Measurements from ENCODE around the gene COL5A1. TPM values are rescaled to one million over a fixed set of nuclear protein-coding genes. Genes with fewer than 3 reads are reported as not detected.
"Not testable (repeated sequence)": the region's sequence is repeated elsewhere in the genome, so short reads cannot be mapped to it uniquely, and the experiment has no call there.

Gene COL5A1
- total RNA-seq, 1 experiment from 2014 or later = 10.1 TPM

GRCh38 chr9:134709512-134710270 is 68.1 kb downstream of the COL5A1 start:
- DNase-seq = no peak
- Histone ChIP-seq H3K4me3 (ENCODE audit: insufficient read depth, low read depth, low read length) (no peak overlapping the region), H3K27me3 (ENCODE audit: control insufficient read depth, insufficient read depth, low read length) (no peaks in the 10 kb centered on the region), H3K36me3 (replicated peaks; ENCODE audit: control insufficient read depth, insufficient read depth, low read length) (no peaks in the 10 kb centered on the region)

- Histone ChIP-seq H3K4me3 (ENCODE audit: insufficient read depth, low read depth, low read length) (no peak overlapping the region), H3K27me3 (ENCODE audit: control insufficient read depth, insufficient read depth, low read length) (no peaks in the 10 kb centered on the region), H3K36me3 (replicated peaks; ENCODE audit: control insufficient read depth, insufficient read depth, low read length) (no peaks in the 10 kb centered on the region)
- DNase-seq = no peak
Observed at GRCh38 chr9:134710271-134710540, 68.6 kb downstream of the COL5A1 start.

DNA sequence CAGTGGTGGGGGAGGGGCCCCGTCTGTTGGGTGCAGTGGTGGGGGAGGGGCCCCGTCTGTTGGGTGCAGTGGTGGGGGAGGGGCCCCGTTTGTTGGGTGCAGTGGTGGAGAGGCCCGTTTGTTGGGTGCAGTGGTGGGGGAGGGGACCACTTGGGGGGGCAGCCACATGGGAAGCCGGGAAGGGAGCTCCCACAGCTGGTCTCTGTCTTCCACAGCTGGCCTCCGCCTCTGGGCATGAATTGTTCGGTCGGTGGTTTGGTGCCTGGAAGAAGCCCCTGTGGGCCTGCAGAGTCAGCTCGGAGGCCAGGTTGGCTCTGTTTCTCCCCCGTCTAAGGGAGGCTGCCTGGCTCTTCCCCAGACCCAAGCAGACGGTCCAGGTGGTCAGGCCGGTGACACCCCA is 69.3 kb downstream of the COL5A1 start:
- Histone ChIP-seq H3K27me3 (ENCODE audit: control insufficient read depth, insufficient read depth, low read length) (no peaks in the 10 kb centered on the region), H3K36me3 (replicated peaks; ENCODE audit: control insufficient read depth, insufficient read depth, low read length) (no peaks in the 10 kb centered on the region), H3K4me3 (ENCODE audit: insufficient read depth, low read depth, low read length) (no peak overlapping the region)
- no peak for DNase-seq

DNA sequence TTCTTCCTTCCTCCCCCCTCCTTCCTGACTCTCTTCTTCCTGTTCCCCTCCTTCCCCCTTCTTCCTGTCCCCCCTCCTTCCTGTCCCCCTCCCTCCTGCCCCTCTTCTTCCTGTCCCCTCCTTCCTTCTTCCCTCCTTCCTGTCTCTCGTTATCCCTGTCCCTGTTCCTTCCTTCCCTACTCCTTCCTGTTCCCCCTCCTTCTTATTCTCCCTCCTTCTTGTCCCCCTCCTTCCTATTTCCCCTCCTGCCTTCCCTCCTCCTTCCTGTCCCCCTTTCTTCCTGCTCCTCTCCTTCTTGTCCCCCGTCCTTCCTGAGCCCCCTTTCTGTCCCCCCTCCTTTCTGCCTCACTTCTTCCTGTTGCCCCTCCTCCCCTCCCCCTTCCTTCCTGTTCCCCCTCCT is 70.6 kb downstream of the COL5A1 start:
- no peaks in the 10 kb centered on the region for H3K27me3 ChIP-seq (ENCODE audit: control insufficient read depth, insufficient read depth, low read length)
- no peaks in the 10 kb centered on the region for H3K36me3 ChIP-seq (replicated peaks; ENCODE audit: control insufficient read depth, insufficient read depth, low read length)
- no peak for DNase-seq
- no peak overlapping the region for H3K4me3 ChIP-seq (ENCODE audit: insufficient read depth, low read depth, low read length)

- H3K4me3 ChIP-seq (ENCODE audit: insufficient read depth, low read depth, low read length) = no peak overlapping the region
- no peak for DNase-seq
- H3K27me3 ChIP-seq (ENCODE audit: control insufficient read depth, insufficient read depth, low read length) = no peaks in the 10 kb centered on the region
- no peaks in the 10 kb centered on the region for H3K36me3 ChIP-seq (replicated peaks; ENCODE audit: control insufficient read depth, insufficient read depth, low read length)
Observed at GRCh38 chr9:134712926-134713325, 71.3 kb downstream of the COL5A1 start.

DNA sequence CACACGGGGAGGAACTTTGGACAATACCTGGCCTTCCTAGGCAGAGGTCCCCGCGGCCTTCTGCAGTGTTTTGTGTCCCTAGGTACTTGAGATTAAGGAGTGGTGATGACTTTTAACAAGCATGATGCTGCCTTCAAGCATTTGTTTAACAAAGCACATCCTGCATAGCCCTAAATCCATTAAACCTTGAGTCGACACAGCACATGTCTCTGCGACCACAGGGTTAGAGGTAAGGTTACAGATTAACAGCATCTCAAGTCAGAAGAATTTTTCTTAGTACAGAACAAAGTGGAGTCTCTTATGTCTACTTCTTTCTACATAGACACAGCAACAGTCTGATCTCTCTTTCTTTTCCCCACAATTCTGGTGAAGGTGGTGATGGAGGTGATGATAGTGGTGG is 73.9 kb downstream of the COL5A1 start:
- not testable (repeated sequence) for H3K4me3 ChIP-seq (ENCODE audit: insufficient read depth, low read depth, low read length); DNase-seq; H3K27me3 ChIP-seq (ENCODE audit: control insufficient read depth, insufficient read depth, low read length); H3K36me3 ChIP-seq (replicated peaks; ENCODE audit: control insufficient read depth, insufficient read depth, low read length)

DNA sequence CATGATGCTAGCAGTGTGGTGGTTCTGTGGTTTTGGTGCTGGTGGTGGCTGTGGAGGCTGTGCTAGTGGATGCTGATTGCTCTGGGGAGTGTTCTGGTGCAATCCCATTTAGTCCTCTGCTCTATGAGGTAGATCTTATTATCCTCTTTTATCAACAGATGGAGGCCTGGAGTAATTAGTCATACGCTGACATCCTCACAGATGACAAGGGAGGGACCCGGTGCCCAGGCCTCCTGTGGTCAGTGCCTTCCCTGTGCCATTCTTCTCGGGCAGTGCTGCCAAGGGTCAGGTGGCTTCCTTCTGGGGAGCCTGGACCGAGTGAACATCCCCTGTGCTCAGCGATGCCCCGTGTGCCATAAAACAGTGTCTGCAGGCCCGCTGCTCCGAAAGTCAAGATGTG is 74.5 kb downstream of the COL5A1 start:
- H3K36me3 ChIP-seq (replicated peaks; ENCODE audit: control insufficient read depth, insufficient read depth, low read length) = no peaks in the 10 kb centered on the region
- H3K4me3 ChIP-seq (ENCODE audit: insufficient read depth, low read depth, low read length) = no peak overlapping the region
- no peak for DNase-seq
- no peaks in the 10 kb centered on the region for H3K27me3 ChIP-seq (ENCODE audit: control insufficient read depth, insufficient read depth, low read length)

- no peaks in the 10 kb centered on the region for H3K36me3 ChIP-seq (replicated peaks; ENCODE audit: control insufficient read depth, insufficient read depth, low read length)
- DNase-seq = no peak
- H3K27me3 ChIP-seq (ENCODE audit: control insufficient read depth, insufficient read depth, low read length) = no peaks in the 10 kb centered on the region
- H3K4me3 ChIP-seq (ENCODE audit: insufficient read depth, low read depth, low read length) = no peak overlapping the region
Observed at GRCh38 chr9:134717056-134717455, 75.5 kb downstream of the COL5A1 start.

- DNase-seq = no peak
- no peaks in the 10 kb centered on the region for H3K36me3 ChIP-seq (replicated peaks; ENCODE audit: control insufficient read depth, insufficient read depth, low read length)
Observed at GRCh38 chr9:134717924-134718645, 76.5 kb downstream of the COL5A1 start.

DNA sequence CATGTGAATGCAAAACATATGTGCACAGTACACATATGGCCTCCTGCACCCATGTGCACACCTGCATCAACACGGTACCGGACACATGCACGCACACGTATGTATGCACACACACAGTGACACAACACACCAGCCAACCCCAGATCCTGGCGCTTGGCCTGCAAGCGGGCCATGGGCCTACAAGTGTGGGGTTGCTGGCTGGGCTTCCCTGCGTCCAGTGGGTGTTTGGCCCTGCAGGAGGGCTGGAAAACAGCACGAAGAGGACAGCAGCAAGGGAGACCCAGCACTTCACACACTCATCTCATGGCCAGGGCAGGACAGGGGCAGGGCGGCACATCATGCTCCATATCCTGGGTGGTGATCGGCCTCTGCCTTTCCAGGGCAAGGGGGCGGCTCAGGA is 77.7 kb downstream of the COL5A1 start:
- no peaks in the 10 kb centered on the region for H3K36me3 ChIP-seq (replicated peaks; ENCODE audit: control insufficient read depth, insufficient read depth, low read length)
- DNase-seq = no peak
- no peaks in the 10 kb centered on the region for H3K27me3 ChIP-seq (ENCODE audit: control insufficient read depth, insufficient read depth, low read length)
- H3K4me3 ChIP-seq (ENCODE audit: insufficient read depth, low read depth, low read length) = no peak overlapping the region

More at GRCh38 chr9:134717924-134718645, 76.5 kb downstream of the COL5A1 start:
- Histone ChIP-seq H3K27me3 (ENCODE audit: control insufficient read depth, insufficient read depth, low read length) (no peaks in the 10 kb centered on the region), H3K4me3 (ENCODE audit: insufficient read depth, low read depth, low read length) (no peak overlapping the region)

GRCh38 chr9:134720136-134720753 is 78.6 kb downstream of the COL5A1 start:
- DNase-seq = no peak
- Histone ChIP-seq H3K27me3 (ENCODE audit: control insufficient read depth, insufficient read depth, low read length) (no peaks in the 10 kb centered on the region), H3K36me3 (replicated peaks; ENCODE audit: control insufficient read depth, insufficient read depth, low read length) (no peaks in the 10 kb centered on the region), H3K4me3 (ENCODE audit: insufficient read depth, low read depth, low read length) (no peak overlapping the region)

- H3K36me3 ChIP-seq (replicated peaks; ENCODE audit: control insufficient read depth, insufficient read depth, low read length) = no peaks in the 10 kb centered on the region
- DNase-seq = no peak
- H3K4me3 ChIP-seq (ENCODE audit: insufficient read depth, low read depth, low read length) = no peak overlapping the region
- no peaks in the 10 kb centered on the region for H3K27me3 ChIP-seq (ENCODE audit: control insufficient read depth, insufficient read depth, low read length)
Observed at GRCh38 chr9:134720796-134721195, 79.2 kb downstream of the COL5A1 start.

- H3K36me3 ChIP-seq (replicated peaks; ENCODE audit: control insufficient read depth, insufficient read depth, low read length) = no peaks in the 10 kb centered on the region
- no peaks in the 10 kb centered on the region for H3K27me3 ChIP-seq (ENCODE audit: control insufficient read depth, insufficient read depth, low read length)
- no peak overlapping the region for H3K4me3 ChIP-seq (ENCODE audit: insufficient read depth, low read depth, low read length)
- DNase-seq = no peak
Observed at GRCh38 chr9:134721344-134721743, 79.7 kb downstream of the COL5A1 start.

DNA sequence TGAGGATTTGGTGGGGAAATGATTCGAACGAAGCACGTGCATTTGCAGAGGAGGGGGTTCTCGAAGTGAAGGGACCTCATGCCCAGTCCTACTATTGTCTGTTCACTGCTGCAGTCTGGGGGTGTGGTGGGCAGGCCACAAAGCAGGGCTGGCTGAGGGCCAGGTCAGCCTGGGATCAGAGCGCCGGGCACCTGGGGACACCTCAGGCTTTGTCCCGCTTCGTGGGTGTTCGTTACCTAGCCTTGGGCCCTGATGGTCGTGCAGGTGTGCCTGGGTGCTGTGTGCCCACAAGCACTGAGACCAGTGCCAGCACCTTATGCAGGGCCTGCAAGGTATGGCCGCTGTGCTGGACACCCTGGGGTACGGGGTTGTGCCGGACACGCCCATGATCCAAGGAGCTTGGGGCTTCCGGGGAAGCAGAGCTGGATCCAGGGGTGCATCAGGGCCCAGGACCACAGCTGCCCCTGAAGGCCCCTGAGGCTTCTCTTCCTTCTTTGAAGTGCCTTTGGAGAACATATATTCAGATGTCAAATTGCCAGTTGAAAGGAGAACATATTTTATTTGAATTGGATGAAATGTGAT is 80.6 kb downstream of the COL5A1 start:
- DNase-seq = no peak
- no peaks in the 10 kb centered on the region for H3K27me3 ChIP-seq (ENCODE audit: control insufficient read depth, insufficient read depth, low read length)
- H3K36me3 ChIP-seq (replicated peaks; ENCODE audit: control insufficient read depth, insufficient read depth, low read length) = no peaks in the 10 kb centered on the region
- H3K4me3 ChIP-seq (ENCODE audit: insufficient read depth, low read depth, low read length) = no peak overlapping the region

DNA sequence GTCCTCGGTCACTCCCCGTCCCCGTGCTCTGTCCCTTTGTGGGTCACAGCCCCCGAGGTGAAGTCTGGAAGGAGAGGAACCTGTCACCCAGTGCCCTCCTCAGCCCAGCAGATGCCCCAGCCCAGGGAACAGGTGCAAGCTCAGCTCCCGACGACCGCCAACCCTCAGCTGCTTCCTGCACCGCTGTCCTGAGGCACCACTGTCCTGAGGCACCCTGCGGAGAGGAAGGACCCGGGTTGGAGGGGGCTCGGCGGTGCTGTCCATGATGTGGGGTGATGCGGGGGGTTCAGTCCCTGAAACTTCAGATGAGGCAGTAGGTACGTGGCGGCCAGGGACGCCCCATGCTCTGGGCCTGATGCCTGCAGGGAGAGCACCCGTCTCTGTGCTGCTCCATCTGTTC is 81.4 kb downstream of the COL5A1 start:
- Histone ChIP-seq H3K27me3 (ENCODE audit: control insufficient read depth, insufficient read depth, low read length) (no peaks in the 10 kb centered on the region), H3K36me3 (replicated peaks; ENCODE audit: control insufficient read depth, insufficient read depth, low read length) (no peaks in the 10 kb centered on the region), H3K4me3 (ENCODE audit: insufficient read depth, low read depth, low read length) (no peak overlapping the region)
- no peak for DNase-seq
